Mesenchymal stem cell (in vitro differentiated cells and primary cell): ENCODE measurements around the gene IL3RA.

Experiments
- DNase-seq: peaks from one replicate; pipeline ENCODE4 v3.0.0-alpha.2; 2013
- H2AFZ ChIP-seq: one replicate; pipeline ENCODE4 v1.6.1; 2013; ENCODE audit warnings: low read depth, mild to moderate bottlenecking, control low read depth, inconsistent platforms, low read length, moderate library complexity
- H2AK5ac ChIP-seq: 2 replicates; pipeline ENCODE4 v1.6.1; 2013; ENCODE audit warnings: low read length, moderate library complexity, mild to moderate bottlenecking, inconsistent platforms; ENCODE audit not compliant: severe bottlenecking
- H2BK120ac ChIP-seq: one replicate; pipeline ENCODE4 v1.6.1; 2013; ENCODE audit warnings: low read depth, mild to moderate bottlenecking, inconsistent platforms, low read length, moderate library complexity
- H2BK12ac ChIP-seq, 2 experiments: one replicate each; pipeline ENCODE4 v1.6.1; 2013; ENCODE audit warnings: inconsistent platforms in 2 of 2, low read length in 2 of 2, mild to moderate bottlenecking in 2 of 2, moderate library complexity in 2 of 2, control low read depth in 1 of 2
- H2BK15ac ChIP-seq: one replicate; pipeline ENCODE4 v1.6.1; 2013; ENCODE audit warnings: mild to moderate bottlenecking, low read depth, inconsistent platforms; ENCODE audit not compliant: poor library complexity, severe bottlenecking
- H2BK5ac ChIP-seq: 2 replicates; pipeline ENCODE4 v1.6.1; 2013; ENCODE audit warnings: low read depth, mild to moderate bottlenecking, low read length, control low read depth, inconsistent platforms; ENCODE audit not compliant: poor library complexity, severe bottlenecking
- H3K14ac ChIP-seq, 2 experiments: one replicate each; pipeline ENCODE4 v1.6.1; 2013; ENCODE audit warnings: inconsistent platforms in 2 of 2, low read length in 2 of 2, control low read depth in 1 of 2, mild to moderate bottlenecking in 1 of 2, moderate library complexity in 1 of 2
- H3K18ac ChIP-seq, 2 experiments: one replicate each; pipeline ENCODE4 v1.6.1; 2013; ENCODE audit warnings: inconsistent platforms in 2 of 2, low read length in 2 of 2, control low read depth in 1 of 2, low read depth in 1 of 2, mild to moderate bottlenecking in 1 of 2
- H3K23ac ChIP-seq, 2 experiments: one replicate each; pipeline ENCODE4 v1.6.1; 2013; ENCODE audit warnings: inconsistent platforms in 2 of 2, low read length in 2 of 2, mild to moderate bottlenecking in 2 of 2, moderate library complexity in 2 of 2, control low read depth in 1 of 2
- H3K27ac ChIP-seq: 2 replicates; pipeline ENCODE4 v1.5.1; 2013; ENCODE audit warnings: mild to moderate bottlenecking, moderate library complexity, low read length, control low read depth, inconsistent platforms; ENCODE audit not compliant: poor library complexity, severe bottlenecking
- H3K27me3 ChIP-seq, 2 experiments: 2 replicates each; pipeline versions ENCODE4 v1.6.1 to v1.7.0; 2013; ENCODE audit warnings: low read length in 2 of 2, mild to moderate bottlenecking in 2 of 2, moderate library complexity in 2 of 2, control low read depth in 1 of 2, inconsistent platforms in 1 of 2; ENCODE audit not compliant: control insufficient read depth in 1 of 2, insufficient read depth in 1 of 2
- H3K36me3 ChIP-seq, 2 experiments: 2 replicates each; pipeline versions ENCODE4 v1.6.1 to v1.7.0; 2013; ENCODE audit warnings: low read length in 2 of 2, control low read depth in 1 of 2, inconsistent platforms in 1 of 2, low read depth in 1 of 2, mild to moderate bottlenecking in 1 of 2; ENCODE audit not compliant: insufficient read depth in 2 of 2, control insufficient read depth in 1 of 2
- H3K4ac ChIP-seq, 2 experiments: one replicate each; pipeline ENCODE4 v1.6.1; 2013; ENCODE audit warnings: inconsistent platforms in 2 of 2, low read length in 2 of 2, mild to moderate bottlenecking in 2 of 2, moderate library complexity in 2 of 2, control low read depth in 1 of 2, low read depth in 1 of 2
- H3K4me1 ChIP-seq: 2 replicates; pipeline ENCODE4 v1.6.1; 2013; ENCODE audit warnings: low read depth, low read length, control low read depth; ENCODE audit not compliant: control insufficient read depth, insufficient read depth
- H3K4me2 ChIP-seq: 2 replicates; pipeline ENCODE4 v1.6.1; 2013; ENCODE audit warnings: low read length, mild to moderate bottlenecking, inconsistent platforms; ENCODE audit not compliant: poor library complexity, severe bottlenecking
- H3K4me3 ChIP-seq, 2 experiments: 2 replicates each; pipeline versions ENCODE4 v1.5.1 to v1.7.0; 2013; ENCODE audit warnings: low read length in 2 of 2, mild to moderate bottlenecking in 2 of 2, control low read depth in 1 of 2, low read depth in 1 of 2; ENCODE audit not compliant: insufficient read depth in 1 of 2
- H3K79me1 ChIP-seq: replicated peaks from 2 replicates; pipeline ENCODE4 v1.6.1; 2013; ENCODE audit warnings: mild to moderate bottlenecking, control low read depth, low read length, inconsistent platforms; ENCODE audit not compliant: poor library complexity, severe bottlenecking
- H3K9ac ChIP-seq: 2 replicates; pipeline ENCODE4 v1.7.0; 2013; ENCODE audit warnings: mild to moderate bottlenecking, low read length, moderate library complexity
- H3K9me3 ChIP-seq: 2 replicates; pipeline ENCODE4 v1.7.0; 2013; ENCODE audit warnings: mild to moderate bottlenecking, low read length; ENCODE audit not compliant: control insufficient read depth
- H4K8ac ChIP-seq: one replicate; pipeline ENCODE4 v1.6.1; 2013; ENCODE audit warnings: inconsistent platforms, mild to moderate bottlenecking, low read length, moderate library complexity
- H4K91ac ChIP-seq: one replicate; pipeline ENCODE4 v1.6.1; 2013; ENCODE audit warnings: mild to moderate bottlenecking, low read length, inconsistent platforms
- WGBS: methylation state at CpG from one replicate; pipeline ENCODE4 v1.1.7; 2013; ENCODE audit warnings: mixed read lengths; 5-methylcytosine and 5-hydroxymethylcytosine counted together

IL3RA gene

DNA sequence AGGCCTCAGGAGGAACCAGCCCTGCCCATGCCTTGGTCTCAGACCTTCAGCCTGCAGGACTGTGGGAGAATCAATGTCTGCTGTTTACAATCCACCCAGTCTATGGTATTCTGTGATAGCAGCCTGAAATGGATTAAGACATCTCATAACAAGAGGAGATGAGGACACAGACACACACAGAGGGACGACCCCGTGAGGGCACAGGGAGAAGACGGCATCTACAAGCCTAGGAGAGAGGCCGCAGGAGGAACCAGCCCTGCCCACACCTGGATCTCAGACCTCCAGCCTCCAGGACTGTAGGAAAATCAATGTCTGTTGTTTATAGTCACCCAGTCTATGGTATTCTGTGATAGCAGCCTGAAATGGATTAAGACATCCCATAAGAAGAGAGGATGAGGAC lies 52.1 kb downstream of the IL3RA start:
- WGBS: 97% methylated on average over 3 of the region's 4 CpGs
- Histone ChIP-seq H2BK12ac (no peak overlapping the region), H3K9me3 (no peaks in the 10 kb centered on the region)

DNA sequence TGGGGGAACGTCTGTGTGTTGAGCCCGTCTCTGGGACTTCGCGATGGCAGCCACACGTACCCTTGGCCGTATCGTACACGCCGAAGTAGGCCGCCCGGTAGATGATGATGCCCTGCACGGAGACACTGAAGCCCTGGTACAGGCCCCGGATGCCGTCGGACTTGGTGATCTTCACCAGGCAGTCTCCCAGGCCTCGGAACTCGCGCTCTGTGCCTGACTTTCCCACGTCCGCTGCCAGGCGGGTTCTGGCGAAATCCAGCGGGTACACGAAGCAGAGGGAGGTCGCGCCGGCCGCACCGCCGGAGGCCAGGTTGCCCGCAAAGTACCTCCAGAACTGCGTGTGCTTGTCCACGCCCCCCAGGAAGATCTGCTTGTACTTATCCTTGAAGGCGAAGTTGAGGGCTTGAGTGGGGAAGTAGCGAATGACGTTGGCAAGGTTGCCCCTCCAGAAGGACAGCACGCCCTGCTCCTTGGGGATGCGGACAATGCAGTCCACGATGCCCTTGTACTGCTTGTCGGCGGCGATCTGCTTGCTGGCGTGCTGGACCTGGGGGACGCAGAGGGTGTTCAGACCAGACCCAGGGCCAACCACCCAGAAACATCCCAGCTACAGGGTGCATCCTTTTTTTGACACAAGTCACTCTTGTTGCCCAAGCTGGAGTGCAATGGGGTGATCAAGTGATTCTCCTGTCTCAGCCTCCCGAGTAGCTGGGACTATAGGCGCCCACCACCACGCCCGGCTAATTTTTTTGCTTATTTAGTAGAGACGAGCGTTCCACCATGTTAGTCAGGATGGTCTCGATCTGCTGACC lies 52.8 kb downstream of the IL3RA start:
- no peak overlapping the region for H2BK12ac ChIP-seq
- H3K4me3 ChIP-seq: no peak overlapping the region
- no peak overlapping the region for H2BK5ac ChIP-seq
- no peak overlapping the region for H3K23ac ChIP-seq
- no peak overlapping the region for H3K4ac ChIP-seq
- no peak for DNase-seq
- H4K8ac ChIP-seq: no peak overlapping the region
- peaks cover 59 to 69% of the 10 kb centered on the region in 2 experiments for H3K36me3 ChIP-seq
- no peak overlapping the region for H2AK5ac ChIP-seq
- no peak overlapping the region for H3K14ac ChIP-seq
- H3K27ac ChIP-seq: no peak overlapping the region
- 97% methylated on average over 51 of the region's 51 CpGs for WGBS
- no peak overlapping the region for H3K4me2 ChIP-seq
- H2BK120ac ChIP-seq: no peak overlapping the region
- H3K9ac ChIP-seq: no peak overlapping the region
- no peak overlapping the region for H2AFZ ChIP-seq
- H3K18ac ChIP-seq: no peak overlapping the region
- H4K91ac ChIP-seq: no peak overlapping the region
- H2BK15ac ChIP-seq: no peak overlapping the region
- H3K79me1 ChIP-seq: peaks cover 4% of the 10 kb centered on the region
- peaks cover 18% of the 10 kb centered on the region for H3K4me1 ChIP-seq
- no peaks in the 10 kb centered on the region for H3K9me3 ChIP-seq
- no peaks in the 10 kb centered on the region for H3K27me3 ChIP-seq

More for the DNA sequence above, 52.1 kb downstream of the IL3RA start:
- H2BK15ac ChIP-seq: no peak overlapping the region
- H2AK5ac ChIP-seq: no peak overlapping the region
- no peak overlapping the region for H3K14ac ChIP-seq
- H3K9ac ChIP-seq: peak overlapping the region; percentile 41
- H3K79me1 ChIP-seq: peaks cover 4% of the 10 kb centered on the region
- no peaks in the 10 kb centered on the region for H3K27me3 ChIP-seq
- no peak overlapping the region for H4K91ac ChIP-seq
- H2BK120ac ChIP-seq: no peak overlapping the region
- peak overlapping the region in 1 of 2 experiments; percentile 36 for H3K23ac ChIP-seq
- no peak overlapping the region for H3K4me2 ChIP-seq
- H2AFZ ChIP-seq: no peak overlapping the region
- no peak overlapping the region for H3K18ac ChIP-seq
- no peak overlapping the region for H3K27ac ChIP-seq
- H4K8ac ChIP-seq: no peak overlapping the region
- H3K4ac ChIP-seq: no peak overlapping the region
- DNase-seq: no peak
- no peak overlapping the region for H2BK5ac ChIP-seq
- peaks cover 62 to 76% of the 10 kb centered on the region in 2 experiments for H3K36me3 ChIP-seq
- H3K4me3 ChIP-seq: no peak overlapping the region
- peaks cover 18% of the 10 kb centered on the region for H3K4me1 ChIP-seq

DNA sequence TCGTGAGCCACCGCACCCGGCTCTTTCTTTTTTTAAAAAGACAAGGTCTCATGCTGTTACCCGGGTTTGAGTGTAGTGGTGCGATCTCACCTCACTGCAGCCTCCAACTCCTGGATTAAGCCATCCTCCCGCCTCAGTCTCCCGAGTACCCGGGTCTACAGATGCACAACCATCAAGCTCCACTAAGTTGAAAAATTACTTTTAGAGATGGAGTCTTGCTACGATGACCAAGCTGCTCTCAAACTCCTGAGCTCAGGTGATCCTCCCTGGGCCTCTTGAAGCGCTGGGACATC lies 53.4 kb downstream of the IL3RA start:
- Histone ChIP-seq H2BK120ac (no peak overlapping the region), H2BK12ac (no peak overlapping the region), H3K14ac (no peak overlapping the region), H4K8ac (no peak overlapping the region), H3K4me1 (peaks cover 22% of the 10 kb centered on the region), H2BK15ac (no peak overlapping the region), H3K79me1 (peaks cover 8% of the 10 kb centered on the region), H2BK5ac (no peak overlapping the region), H3K4ac (no peak overlapping the region), H3K4me3 (no peak overlapping the region), H3K23ac (no peak overlapping the region), H4K91ac (no peak overlapping the region), H3K9ac (peak overlapping the region; percentile 99), H3K27ac (no peak overlapping the region), H3K4me2 (no peak overlapping the region), H3K27me3 (no peaks in the 10 kb centered on the region), H3K9me3 (no peaks in the 10 kb centered on the region), H2AK5ac (no peak overlapping the region), H3K18ac (no peak overlapping the region), H3K36me3 (peaks cover 54 to 67% of the 10 kb centered on the region in 2 experiments), H2AFZ (no peak overlapping the region)
- WGBS: 95% methylated on average over 10 of the region's 10 CpGs
- no peak for DNase-seq

DNA sequence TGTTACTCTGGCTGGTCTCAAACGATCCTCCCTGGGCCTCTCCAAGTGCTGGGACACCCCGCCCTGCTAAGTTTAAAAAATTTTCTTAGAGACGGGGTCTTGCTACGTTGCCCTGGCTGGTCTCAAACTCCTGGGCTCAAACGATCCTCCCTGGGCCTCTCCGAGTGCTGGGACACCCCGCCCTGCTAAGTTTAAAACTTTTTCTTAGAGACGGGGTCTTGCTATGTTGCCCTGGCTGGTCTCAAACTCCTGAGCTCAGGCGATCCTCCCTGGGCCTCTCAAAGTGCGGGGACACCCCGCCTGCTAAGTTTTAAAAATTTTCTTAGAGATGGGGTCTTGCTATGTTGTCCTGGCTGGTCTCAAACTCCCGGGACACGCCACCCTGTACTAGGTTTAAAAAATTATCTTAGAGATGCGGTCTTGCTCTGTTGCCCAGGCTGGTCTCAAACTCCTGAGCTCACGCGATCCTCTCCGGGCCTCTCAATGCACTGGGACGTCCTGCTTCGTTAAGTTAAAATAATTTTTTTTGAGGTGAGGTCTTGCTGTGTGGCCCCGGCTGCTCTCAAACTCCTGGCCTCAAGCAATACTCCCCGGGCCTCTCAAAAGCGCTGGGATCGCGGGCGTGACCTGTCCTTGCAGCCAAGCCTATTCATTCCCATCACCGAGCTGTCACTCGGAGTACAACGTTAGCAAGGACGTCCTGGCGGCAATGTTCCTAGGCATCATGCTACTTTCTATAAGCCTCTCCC lies 54.2 kb downstream of the IL3RA start:
- Histone ChIP-seq H3K4me2 (peak overlapping the region; percentile 88), H2BK15ac (no peak overlapping the region), H4K91ac (no peak overlapping the region), H3K9me3 (no peaks in the 10 kb centered on the region), H3K4me3 (peak overlapping the region; percentile 100), H3K9ac (peak overlapping the region; percentile 99), H3K4me1 (peaks cover 25% of the 10 kb centered on the region), H2BK120ac (no peak overlapping the region), H2BK5ac (no peak overlapping the region), H2AK5ac (no peak overlapping the region), H4K8ac (no peak overlapping the region), H3K23ac (no peak overlapping the region), H2BK12ac (no peak overlapping the region), H3K14ac (no peak overlapping the region), H3K27me3 (no peaks in the 10 kb centered on the region), H3K79me1 (peaks cover 11% of the 10 kb centered on the region), H3K4ac (peak overlapping the region in 1 of 2 experiments; percentile 76), H3K18ac (peak overlapping the region in 1 of 2 experiments; percentile 19), H3K27ac (peak overlapping the region; percentile 71), H3K36me3 (peaks cover 45 to 63% of the 10 kb centered on the region in 2 experiments), H2AFZ (no peak overlapping the region)
- DNase-seq: no peak
- WGBS: 63% methylated on average over 30 of the region's 30 CpGs
